SU-DHL-6 (cell line): Measurements from ENCODE around the gene AJAP1.

Experiments used
- H2AFZ ChIP-seq: fragments of 200-600 bp; sonication (generic); 2 replicates; pipeline ENCODE4 v1.6.1; 2014; ENCODE audit warnings: low read depth, mild to moderate bottlenecking, moderate library complexity, mixed read lengths, antibody characterized with exemption, low read length; ENCODE audit not compliant: severe bottlenecking
- H3F3A ChIP-seq: fragments of 200-600 bp; shearing (Covaris generic); 2 replicates; pipeline ENCODE4 v1.6.0; 2016; ENCODE audit warnings: antibody characterized with exemption, mild to moderate bottlenecking; ENCODE audit not compliant: insufficient read depth
- H3K27ac ChIP-seq: fragments of 200-600 bp; sonication (generic); 2 replicates; pipeline ENCODE4 v1.5.1; 2016; ENCODE audit warnings: low read depth, mild to moderate bottlenecking, low read length, moderate library complexity, mixed read lengths
- H3K27me3 ChIP-seq: fragments of 200-600 bp; sonication (generic), shearing (Covaris generic); 2 replicates; pipeline ENCODE4 v1.6.0; 2014; ENCODE audit warnings: mild to moderate bottlenecking, low read length
- H3K36me3 ChIP-seq: fragments of 200-600 bp; sonication (generic); 2 replicates; pipeline ENCODE4 v1.6.1; 2014; ENCODE audit warnings: mild to moderate bottlenecking, low read length, mixed read lengths
- H3K4me2 ChIP-seq: fragments of 300-600, 200-600 bp; shearing (Covaris generic), sonication (generic); 2 replicates; pipeline ENCODE4 v1.6.0; 2014; ENCODE audit warnings: low read length, low read depth, mild to moderate bottlenecking; ENCODE audit not compliant: poor library complexity, severe bottlenecking
- H3K4me3 ChIP-seq: fragments of 200-600 bp; sonication (generic); 2 replicates; pipeline ENCODE4 v1.5.1; 2014; ENCODE audit warnings: antibody characterized with exemption, low read length, mild to moderate bottlenecking, mixed read lengths; ENCODE audit not compliant: insufficient read depth, poor library complexity, severe bottlenecking
- H3K79me2 ChIP-seq: fragments of 200-600 bp; sonication (generic); 2 replicates; pipeline ENCODE4 v1.6.1; 2014; ENCODE audit warnings: mild to moderate bottlenecking, low read length, moderate library complexity; ENCODE audit not compliant: insufficient read depth
- H3K9ac ChIP-seq: fragments of 200-600 bp; sonication (generic); 2 replicates; pipeline ENCODE4 v1.7.0; 2014; ENCODE audit warnings: mild to moderate bottlenecking, low read length
- H3K9me2 ChIP-seq: fragments of 200-600 bp; sonication (generic); replicated peaks from 2 replicates; pipeline ENCODE4 v1.6.1; 2014; ENCODE audit warnings: low read length; ENCODE audit not compliant: insufficient read depth
- H3K9me3 ChIP-seq: fragments of 200-600 bp; sonication (generic); 2 replicates; pipeline ENCODE4 v1.6.1; 2014; ENCODE audit warnings: low read length, mixed read lengths; ENCODE audit not compliant: insufficient read depth
- H4K20me1 ChIP-seq: fragments of 200-600 bp; sonication (generic); 2 replicates; pipeline ENCODE4 v1.6.1; 2014; ENCODE audit warnings: low read depth, mild to moderate bottlenecking, antibody characterized with exemption, low read length, moderate library complexity, mixed read lengths
- CTCF ChIP-seq: fragments of 200-600 bp; sonication (generic); IDR thresholded peaks from one replicate; pipeline ENCODE4 v1.5.1; 2017; ENCODE audit warnings: antibody characterized with exemption, mild to moderate bottlenecking, low read length, moderate library complexity; ENCODE audit not compliant: insufficient read depth, poor library complexity, severe bottlenecking
- EZH2phosphoT487 ChIP-seq: fragments of 200-600 bp; sonication (generic), shearing (Covaris generic); conservative IDR thresholded peaks from 2 replicates; pipeline ENCODE4 v1.6.1; 2018; ENCODE audit warnings: mild to moderate bottlenecking, antibody characterized with exemption, low read length, moderate library complexity, mixed read lengths

Gene AJAP1

GRCh38 chr1:4741876-4742423 is 87.5 kb downstream of the AJAP1 start:
- Histone ChIP-seq H3K4me2 (no peak overlapping the region), H3K9me3 (no peaks in the 10 kb centered on the region), H3K36me3 (no peaks in the 10 kb centered on the region), H3K9ac (no peak overlapping the region), H2AFZ (no peak overlapping the region), H3K9me2 (no peaks in the 10 kb centered on the region), H3F3A (no peaks in the 10 kb centered on the region), H3K79me2 (no peaks in the 10 kb centered on the region), H4K20me1 (no peaks in the 10 kb centered on the region), H3K27me3 (no peaks in the 10 kb centered on the region), H3K27ac (no peak overlapping the region), H3K4me3 (no peak overlapping the region)
- TF ChIP-seq EZH2phosphoT487, result no peak
- no peak for TF ChIP-seq CTCF

GRCh38 chr1:4743978-4744750 is 89.8 kb downstream of the AJAP1 start:
- Histone ChIP-seq H4K20me1 (no peaks in the 10 kb centered on the region), H3K4me3 (no peak overlapping the region), H2AFZ (no peak overlapping the region), H3K9me2 (no peaks in the 10 kb centered on the region), H3F3A (no peaks in the 10 kb centered on the region), H3K9me3 (no peaks in the 10 kb centered on the region), H3K27ac (no peak overlapping the region), H3K36me3 (no peaks in the 10 kb centered on the region), H3K79me2 (no peaks in the 10 kb centered on the region), H3K9ac (no peak overlapping the region), H3K4me2 (no peak overlapping the region), H3K27me3 (no peaks in the 10 kb centered on the region)
- TF ChIP-seq CTCF, result no peak
- TF ChIP-seq EZH2phosphoT487, result no peak

DNA sequence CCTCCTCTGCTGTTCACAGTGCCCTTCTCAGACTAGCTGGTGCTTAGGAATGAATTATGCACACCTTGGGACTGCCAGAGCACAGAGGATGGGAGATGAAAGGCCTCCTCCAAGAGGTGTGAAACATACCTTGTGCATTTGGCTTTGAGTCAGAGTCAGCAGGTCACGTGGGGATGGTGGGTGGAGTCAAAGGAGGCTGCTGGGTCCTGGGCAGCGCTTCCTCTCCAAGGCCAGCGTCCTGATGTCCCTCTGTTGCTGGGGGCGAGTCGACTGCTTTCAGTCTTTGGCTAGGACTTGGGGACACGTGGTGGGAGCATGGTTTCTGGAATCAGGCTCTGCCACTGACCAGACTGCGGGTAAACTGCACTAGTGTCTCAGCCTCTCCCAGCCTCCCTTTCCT is 91.2 kb downstream of the AJAP1 start:
- H3K9me3 ChIP-seq, result no peaks in the 10 kb centered on the region
- no peaks in the 10 kb centered on the region for H4K20me1 ChIP-seq
- no peaks in the 10 kb centered on the region for H3K27me3 ChIP-seq
- no peak overlapping the region for H3K4me3 ChIP-seq
- no peaks in the 10 kb centered on the region for H3K9me2 ChIP-seq
- H3K4me2 ChIP-seq, result no peak overlapping the region
- TF ChIP-seq CTCF (no peak), EZH2phosphoT487 (no peak)
- no peaks in the 10 kb centered on the region for H3K79me2 ChIP-seq
- H3K36me3 ChIP-seq, result no peaks in the 10 kb centered on the region
- H2AFZ ChIP-seq, result no peak overlapping the region
- no peaks in the 10 kb centered on the region for H3F3A ChIP-seq
- H3K9ac ChIP-seq, result no peak overlapping the region
- no peak overlapping the region for H3K27ac ChIP-seq
